HG03095 (cell line): ENCODE data around the gene ARHGEF11.
"Not testable (repeated sequence)": the region's sequence is repeated elsewhere in the genome, so short reads cannot be mapped to it uniquely, and the experiment has no call there.

Experiments
- ATAC-seq: cut with Tn5 transposase; IDR thresholded peaks from one replicate; pipeline ENCODE4 v1.9.1; 2021; ENCODE audit warnings: moderate library complexity; ENCODE audit not compliant: unreplicated experiment

Gene ARHGEF11

GRCh38 chr1:157045250-157046218 is at the start of gene ARHGEF11:
Gene ARHGEF11 (minus strand): TSS chr1:157045742. CDS start chr1:157044330, 1,412 bp downstream.
- peak; percentile 62 for ATAC-seq

- no peak for ATAC-seq
Measured at GRCh38 chr1:157095091-157095490, 49.5 kb upstream of the ARHGEF11 start.

- ATAC-seq, result no peak
Measured at GRCh38 chr1:157092831-157093230, 47.3 kb upstream of the ARHGEF11 start.

- no peak for ATAC-seq
Measured at GRCh38 chr1:157091668-157092273, 46.2 kb upstream of the ARHGEF11 start.

GRCh38 chr1:157091186-157091585 is 45.6 kb upstream of the ARHGEF11 start:
- ATAC-seq, result no peak

GRCh38 chr1:157090771-157091170 is 45.2 kb upstream of the ARHGEF11 start:
- no peak for ATAC-seq

GRCh38 chr1:157090196-157090647 is 44.7 kb upstream of the ARHGEF11 start:
- no peak for ATAC-seq

- no peak for ATAC-seq
Measured at GRCh38 chr1:157089789-157090188, 44.2 kb upstream of the ARHGEF11 start.

- no peak for ATAC-seq
Measured at GRCh38 chr1:157088607-157089006, 43.1 kb upstream of the ARHGEF11 start.

- ATAC-seq, result no peak
Measured at GRCh38 chr1:157087030-157087429, 41.5 kb upstream of the ARHGEF11 start.

- ATAC-seq, result no peak
Measured at GRCh38 chr1:157086299-157086698, 40.8 kb upstream of the ARHGEF11 start.

- ATAC-seq, result no peak
Measured at GRCh38 chr1:157085421-157085820, 39.9 kb upstream of the ARHGEF11 start.

GRCh38 chr1:157084720-157085119 is 39.2 kb upstream of the ARHGEF11 start:
- ATAC-seq, result no peak

GRCh38 chr1:157081707-157082106 is 36.2 kb upstream of the ARHGEF11 start:
- ATAC-seq, result no peak

GRCh38 chr1:157080714-157081113 is 35.2 kb upstream of the ARHGEF11 start:
- ATAC-seq, result no peak

- ATAC-seq, result no peak
Measured at GRCh38 chr1:157077394-157077793, 31.9 kb upstream of the ARHGEF11 start.

GRCh38 chr1:157073944-157074685 is 28.6 kb upstream of the ARHGEF11 start:
- no peak for ATAC-seq

GRCh38 chr1:157069601-157070000 is 24.1 kb upstream of the ARHGEF11 start:
- ATAC-seq, result no peak

GRCh38 chr1:157059241-157059640 is 13.7 kb upstream of the ARHGEF11 start:
- ATAC-seq, result not testable (repeated sequence)

- ATAC-seq, result no peak
Measured at GRCh38 chr1:157056269-157056668, 10.7 kb upstream of the ARHGEF11 start.

- ATAC-seq, result not testable (repeated sequence)
Measured at GRCh38 chr1:157055729-157056128, 10.2 kb upstream of the ARHGEF11 start.
